ENCODE data around the gene MORN1.

MORN1 gene

DNA sequence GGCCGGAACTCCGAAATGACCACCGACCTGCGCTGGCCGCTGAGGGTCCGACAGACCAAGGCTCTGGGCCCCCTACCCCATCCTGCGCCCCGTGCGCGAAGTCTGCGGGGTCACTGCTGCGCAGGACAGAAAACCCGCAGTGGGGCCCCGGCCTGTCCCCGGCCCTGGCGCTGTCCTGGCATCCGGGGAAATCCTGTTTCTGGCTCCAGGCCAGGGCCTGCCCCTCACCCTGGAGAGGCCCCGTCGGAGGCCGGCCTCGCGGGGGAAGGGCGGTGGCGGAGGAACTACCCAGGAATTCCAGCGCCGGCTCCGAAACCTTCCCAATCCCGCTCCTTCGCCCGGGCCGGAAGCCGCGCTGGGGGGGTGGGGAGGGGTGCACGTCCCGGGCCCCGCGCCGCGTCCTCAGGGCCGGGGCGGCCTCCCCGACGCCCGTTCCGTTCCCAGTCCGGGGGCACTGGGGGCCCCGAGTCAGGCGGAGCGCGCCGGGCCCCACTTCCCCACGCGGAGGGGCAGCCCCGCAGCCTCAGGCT is 77.0 kb downstream of the MORN1 start:
- DNase-seq (no peak), ATAC-seq (replicated peaks) (peak; percentile 17 to 25)
- Mint-ChIP-seq H3K27me3 (no peaks in the 10 kb centered on the region), H3K4me1 (peaks cover 14 to 34% of the 10 kb centered on the region in 2 donors), H3K36me3 (peaks cover 0 to 8% of the 10 kb centered on the region in 2 donors), H3K27ac (no peak overlapping the region), H3K4me3 (peak overlapping the region in 1 of 2 donors; percentile 22), H3K9me3 (no peaks in the 10 kb centered on the region)

- Mint-ChIP-seq H3K9me3 (no peaks in the 10 kb centered on the region), H3K36me3 (peaks cover 2 to 12% of the 10 kb centered on the region in 2 donors), H3K4me3 (peak overlapping the region; percentile 44 to 46), H3K4me1 (peaks cover 14 to 34% of the 10 kb centered on the region in 2 donors), H3K27me3 (no peaks in the 10 kb centered on the region), H3K27ac (peak overlapping the region; percentile 25)
- ATAC-seq (replicated peaks) = no peak
- no peak for DNase-seq
These were observed 77.6 kb downstream of the MORN1 start for GRCh38 chr1:2313651-2314261.

DNA sequence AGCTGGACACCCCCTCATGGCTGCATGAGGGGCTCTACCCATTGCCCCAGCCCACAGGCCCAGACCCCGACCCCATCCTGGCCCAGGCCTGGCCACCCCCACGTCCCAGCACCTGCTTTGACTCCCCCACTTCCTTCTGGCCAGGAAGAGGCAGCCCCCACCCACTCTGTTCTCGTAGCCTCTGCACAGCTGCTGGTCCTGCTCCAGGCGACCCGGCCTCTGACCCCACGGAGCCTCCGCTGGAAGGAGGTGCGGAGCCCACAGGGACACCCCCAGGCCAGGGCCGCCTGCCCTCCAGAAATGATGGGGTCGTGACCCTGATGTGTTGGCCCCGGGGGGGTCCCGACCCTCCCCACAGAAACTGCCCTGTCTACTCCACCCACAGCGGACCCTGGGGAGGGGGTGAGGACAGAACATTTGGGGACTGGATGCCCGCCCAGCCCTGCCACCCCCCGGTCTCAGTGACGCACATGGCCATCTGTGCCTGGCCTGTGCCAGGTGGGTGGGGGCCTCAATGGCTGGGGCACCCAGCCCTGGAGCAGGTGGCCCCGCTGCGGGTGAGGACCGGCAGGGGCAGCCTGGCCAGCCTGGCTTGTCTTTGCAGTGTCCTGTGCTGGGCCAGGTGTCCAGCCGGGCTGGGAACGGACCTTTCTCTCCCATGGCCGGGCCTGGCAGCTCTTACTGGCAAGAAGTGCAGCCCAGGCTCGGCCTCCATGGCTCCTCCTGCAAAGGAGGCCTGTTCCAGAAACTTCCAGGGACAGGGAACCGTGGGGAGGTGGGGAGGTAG is 78.6 kb downstream of the MORN1 start:
- ATAC-seq (replicated peaks) (peak; percentile 9 to 12), DNase-seq (no peak)
- Mint-ChIP-seq H3K4me1 (peaks cover 14 to 36% of the 10 kb centered on the region in 2 donors), H3K36me3 (peaks cover 12 to 22% of the 10 kb centered on the region in 2 donors), H3K4me3 (peak overlapping the region; percentile 44 to 46), H3K9me3 (no peaks in the 10 kb centered on the region), H3K27ac (peak overlapping the region; percentile 79), H3K27me3 (no peaks in the 10 kb centered on the region)

- H3K9me3 Mint-ChIP-seq = no peaks in the 10 kb centered on the region
- no peak for DNase-seq
- peak; percentile 1 to 9 for ATAC-seq (replicated peaks)
- peaks cover 14 to 41% of the 10 kb centered on the region in 2 donors for H3K4me1 Mint-ChIP-seq
- peaks cover 18 to 28% of the 10 kb centered on the region in 2 donors for H3K36me3 Mint-ChIP-seq
- H3K27ac Mint-ChIP-seq = peak overlapping the region; percentile 79
- H3K4me3 Mint-ChIP-seq = no peak overlapping the region
- no peaks in the 10 kb centered on the region for H3K27me3 Mint-ChIP-seq
These were observed 79.2 kb downstream of the MORN1 start for GRCh38 chr1:2312160-2312514.

DNA sequence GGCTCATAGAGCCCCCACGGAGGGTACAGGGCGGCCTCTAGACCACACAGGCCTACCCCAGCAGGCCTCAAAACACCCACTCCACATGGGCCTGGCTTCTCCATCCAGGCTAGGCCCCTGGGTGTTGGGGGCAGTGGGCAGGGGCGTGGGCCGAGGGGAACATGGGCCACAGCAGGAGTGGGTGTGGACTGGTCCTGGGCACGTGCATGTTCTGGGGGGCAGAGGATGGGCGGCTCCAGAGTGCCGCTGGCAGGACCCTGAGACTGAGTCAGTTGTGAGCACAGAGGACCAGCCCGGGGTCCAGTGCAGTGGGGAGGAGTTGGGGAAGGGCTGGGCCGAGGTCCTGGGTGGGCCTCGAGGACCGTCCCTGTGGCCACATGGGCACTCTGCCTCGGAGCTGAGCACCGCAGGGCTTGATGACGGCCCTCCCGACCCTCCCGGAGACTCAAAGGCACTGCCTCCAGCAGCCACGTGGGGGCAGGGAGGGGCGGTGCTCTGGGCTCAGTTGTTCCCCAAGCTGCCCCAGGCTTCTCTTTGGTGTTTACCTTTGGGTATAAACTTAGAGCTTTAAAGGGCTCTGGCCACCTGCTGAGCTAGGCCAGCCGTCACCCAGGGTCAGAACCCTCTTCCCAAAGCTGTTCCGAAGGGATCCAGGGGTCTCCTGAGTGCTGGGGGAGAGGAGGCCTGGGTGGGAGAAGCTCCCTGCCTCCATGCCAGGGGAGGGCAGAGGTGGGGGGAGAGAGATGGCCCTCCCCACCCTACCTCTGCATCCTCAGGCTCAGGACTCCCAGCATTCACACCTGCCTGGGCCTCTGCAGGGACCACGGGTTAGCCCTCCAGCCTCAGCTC is 79.9 kb downstream of the MORN1 start:
- Mint-ChIP-seq H3K27me3 (no peaks in the 10 kb centered on the region), H3K4me3 (no peak overlapping the region), H3K9me3 (no peaks in the 10 kb centered on the region), H3K27ac (no peak overlapping the region), H3K36me3 (peaks cover 21 to 28% of the 10 kb centered on the region in 2 donors), H3K4me1 (peaks cover 14 to 41% of the 10 kb centered on the region in 2 donors)
- peak; percentile 73 to 77 for ATAC-seq (replicated peaks)
- peak; percentile 41 for DNase-seq

GRCh38 chr1:2310332-2311183 is 80.8 kb downstream of the MORN1 start:
- Mint-ChIP-seq H3K4me3 (no peak overlapping the region), H3K36me3 (peaks cover 25 to 33% of the 10 kb centered on the region in 2 donors), H3K4me1 (peaks cover 14 to 40% of the 10 kb centered on the region in 2 donors), H3K27ac (no peak overlapping the region), H3K27me3 (no peaks in the 10 kb centered on the region), H3K9me3 (no peaks in the 10 kb centered on the region)
- DNase-seq = no peak
- ATAC-seq (replicated peaks) = no peak

GRCh38 chr1:2308844-2309243 is 82.5 kb downstream of the MORN1 start:
- Mint-ChIP-seq H3K9me3 (no peaks in the 10 kb centered on the region), H3K27me3 (no peaks in the 10 kb centered on the region), H3K27ac (no peak overlapping the region), H3K4me1 (peaks cover 14 to 40% of the 10 kb centered on the region in 2 donors), H3K36me3 (peaks cover 39 to 42% of the 10 kb centered on the region in 2 donors), H3K4me3 (no peak overlapping the region)
- no peak for DNase-seq
- no peak for ATAC-seq (replicated peaks)

- peaks cover 9 to 40% of the 10 kb centered on the region in 2 donors for H3K4me1 Mint-ChIP-seq
- H3K36me3 Mint-ChIP-seq = peaks cover 46 to 47% of the 10 kb centered on the region in 2 donors
- H3K27ac Mint-ChIP-seq = no peak overlapping the region
- ATAC-seq (replicated peaks) (no peak), DNase-seq (no peak)
- no peaks in the 10 kb centered on the region for H3K9me3 Mint-ChIP-seq
- no peak overlapping the region for H3K4me3 Mint-ChIP-seq
- H3K27me3 Mint-ChIP-seq = no peaks in the 10 kb centered on the region
These were observed 83.4 kb downstream of the MORN1 start for GRCh38 chr1:2307972-2308371.

- Mint-ChIP-seq H3K36me3 (peaks cover 46 to 47% of the 10 kb centered on the region in 2 donors), H3K27ac (peak overlapping the region; percentile 51), H3K27me3 (no peaks in the 10 kb centered on the region), H3K4me3 (no peak overlapping the region), H3K4me1 (peaks cover 6 to 39% of the 10 kb centered on the region in 2 donors), H3K9me3 (no peaks in the 10 kb centered on the region)
- DNase-seq (no peak), ATAC-seq (replicated peaks) (no peak)
These were observed 84.2 kb downstream of the MORN1 start for GRCh38 chr1:2307064-2307605.

GRCh38 chr1:2306151-2306978 is 85.0 kb downstream of the MORN1 start:
- H3K4me3 Mint-ChIP-seq = no peak overlapping the region
- H3K9me3 Mint-ChIP-seq = no peaks in the 10 kb centered on the region
- peaks cover 10 to 39% of the 10 kb centered on the region in 2 donors for H3K4me1 Mint-ChIP-seq
- ATAC-seq (replicated peaks) (no peak), DNase-seq (no peak)
- peaks cover 46 to 47% of the 10 kb centered on the region in 2 donors for H3K36me3 Mint-ChIP-seq
- no peaks in the 10 kb centered on the region for H3K27me3 Mint-ChIP-seq
- no peak overlapping the region for H3K27ac Mint-ChIP-seq

DNA sequence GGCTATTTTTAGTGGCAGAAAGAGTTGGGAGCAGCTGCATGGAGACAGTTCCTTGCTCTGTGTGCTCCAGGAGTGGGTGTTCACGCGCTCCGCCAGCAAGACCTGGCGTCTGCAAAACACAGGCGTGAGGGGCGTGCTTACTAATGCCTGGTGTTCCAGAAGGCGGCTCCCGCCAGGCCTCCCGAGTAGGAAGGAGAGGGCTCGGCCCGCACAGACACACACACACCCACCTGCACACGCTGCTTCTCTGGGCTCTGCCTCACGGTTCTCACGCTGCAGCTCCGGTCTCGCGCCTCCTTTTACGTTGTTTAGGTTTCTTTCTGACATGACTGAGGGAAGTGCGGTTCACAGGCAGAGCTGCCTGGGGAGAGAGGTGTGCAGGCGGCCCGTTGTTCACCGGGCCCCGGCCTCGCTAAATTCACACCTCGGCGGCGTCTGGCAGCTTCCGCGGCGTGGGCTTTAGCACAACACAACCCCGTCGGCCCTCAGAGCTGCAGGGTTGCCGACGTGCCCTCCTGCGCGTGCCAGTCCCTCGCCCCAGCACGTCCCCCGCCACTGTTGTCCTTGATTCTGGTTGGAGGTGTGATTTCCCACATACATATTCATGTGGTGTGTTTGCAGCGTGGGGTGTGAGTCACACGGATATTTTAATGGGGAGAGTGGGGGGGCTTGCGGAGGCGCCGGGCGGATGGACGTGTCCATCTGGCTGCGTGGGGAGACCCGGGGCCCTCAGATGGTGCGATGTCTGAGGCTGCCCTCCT is 86.3 kb downstream of the MORN1 start:
- Mint-ChIP-seq H3K4me1 (peaks cover 12 to 51% of the 10 kb centered on the region in 2 donors), H3K27ac (peak overlapping the region; percentile 6), H3K9me3 (no peaks in the 10 kb centered on the region), H3K36me3 (peaks cover 40 to 47% of the 10 kb centered on the region in 2 donors), H3K4me3 (no peak overlapping the region), H3K27me3 (no peaks in the 10 kb centered on the region)
- no peak for ATAC-seq (replicated peaks)
- DNase-seq = no peak

GRCh38 chr1:2304282-2304681 is 87.1 kb downstream of the MORN1 start:
- Mint-ChIP-seq H3K36me3 (peaks cover 38 to 47% of the 10 kb centered on the region in 2 donors), H3K27ac (no peak overlapping the region), H3K9me3 (no peaks in the 10 kb centered on the region), H3K27me3 (no peaks in the 10 kb centered on the region), H3K4me1 (peaks cover 19 to 60% of the 10 kb centered on the region in 2 donors), H3K4me3 (peak overlapping the region in 1 of 2 donors; percentile 14)
- DNase-seq (no peak), ATAC-seq (replicated peaks) (no peak)
